ENCODE data around the gene ZNF165. TPM values are rescaled to one million over a fixed set of nuclear protein-coding genes. Genes with fewer than 3 reads are reported as not detected.

The ZNF165 gene
- total RNA-seq, 1 experiment from 2014 or later, result 0.58 TPM

DNA sequence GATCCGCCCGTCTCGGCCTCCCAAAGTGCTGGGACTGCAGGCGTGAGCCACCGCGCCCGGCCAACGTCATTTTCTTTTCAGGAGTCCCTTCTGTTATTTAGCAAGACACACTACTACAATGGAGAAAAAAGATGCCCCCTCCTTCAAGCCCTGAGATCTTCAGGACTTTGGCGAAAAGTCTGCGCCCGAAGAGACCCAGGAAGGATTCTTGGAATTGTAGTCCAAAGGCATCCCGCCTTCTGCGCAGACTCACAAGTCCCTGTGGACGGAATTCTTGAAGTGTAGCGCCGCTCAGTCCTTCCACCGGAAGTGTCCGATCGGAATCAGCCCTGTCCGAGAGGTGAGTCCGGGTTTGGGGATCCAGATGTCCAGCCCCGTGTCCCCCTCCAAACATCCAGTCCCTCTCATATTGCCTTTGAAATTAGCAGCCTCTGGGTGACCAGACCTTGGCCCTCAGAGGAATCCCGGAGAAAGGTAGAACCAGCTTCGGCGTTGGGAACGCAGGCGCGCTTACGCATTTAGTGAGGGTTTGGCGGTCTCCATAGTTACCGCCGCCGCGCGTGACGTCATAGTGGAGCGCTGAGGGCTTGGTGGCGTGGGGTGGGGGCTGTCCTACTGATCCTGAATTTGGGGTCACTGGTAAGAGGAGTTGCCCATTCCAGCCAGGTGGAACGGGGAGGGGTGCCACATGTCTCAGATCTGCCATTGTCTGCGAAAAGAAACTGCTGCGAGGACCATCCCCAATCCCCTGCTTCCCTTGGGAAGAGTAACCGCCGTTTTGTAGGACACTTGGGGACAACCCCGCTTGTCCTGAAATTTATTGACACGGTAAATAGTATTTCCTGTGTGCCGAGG, 490 bp downstream of the ZNF165 start:
- intact Hi-C loops (cut with micrococcal nuclease; ENCODE audit: unreplicated experiment), result no loop called here
- peak overlapping the region; percentile 84 for H3K4me3 ChIP-seq (ENCODE audit: low read depth, low read length, poor library complexity, severe bottlenecking)

DNA sequence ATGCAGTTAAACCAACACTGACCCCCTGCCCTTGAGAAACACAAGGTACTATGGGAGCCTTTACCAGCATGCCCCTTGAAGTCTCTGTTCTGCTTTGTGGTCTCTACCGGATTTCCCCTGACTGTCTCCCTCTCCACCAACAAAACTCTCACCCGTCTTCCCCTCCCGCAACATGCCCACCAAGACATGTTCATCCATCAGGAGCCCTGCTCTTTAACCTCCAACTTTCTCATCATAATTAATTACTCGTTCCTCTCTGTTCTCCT, 1.1 kb downstream of the ZNF165 start:
- H3K4me1 ChIP-seq (ENCODE audit: insufficient read depth, low read length, poor library complexity, severe bottlenecking), result no peaks in the 10 kb centered on the region
- BruUV-seq (replicated peaks), result no TSS peak
- ChIA-PET POLR2A (ENCODE audit: low non-redundant PET) (no interaction called here), CTCF (no interaction called here)
- TF ChIP-seq, protein P1, sequence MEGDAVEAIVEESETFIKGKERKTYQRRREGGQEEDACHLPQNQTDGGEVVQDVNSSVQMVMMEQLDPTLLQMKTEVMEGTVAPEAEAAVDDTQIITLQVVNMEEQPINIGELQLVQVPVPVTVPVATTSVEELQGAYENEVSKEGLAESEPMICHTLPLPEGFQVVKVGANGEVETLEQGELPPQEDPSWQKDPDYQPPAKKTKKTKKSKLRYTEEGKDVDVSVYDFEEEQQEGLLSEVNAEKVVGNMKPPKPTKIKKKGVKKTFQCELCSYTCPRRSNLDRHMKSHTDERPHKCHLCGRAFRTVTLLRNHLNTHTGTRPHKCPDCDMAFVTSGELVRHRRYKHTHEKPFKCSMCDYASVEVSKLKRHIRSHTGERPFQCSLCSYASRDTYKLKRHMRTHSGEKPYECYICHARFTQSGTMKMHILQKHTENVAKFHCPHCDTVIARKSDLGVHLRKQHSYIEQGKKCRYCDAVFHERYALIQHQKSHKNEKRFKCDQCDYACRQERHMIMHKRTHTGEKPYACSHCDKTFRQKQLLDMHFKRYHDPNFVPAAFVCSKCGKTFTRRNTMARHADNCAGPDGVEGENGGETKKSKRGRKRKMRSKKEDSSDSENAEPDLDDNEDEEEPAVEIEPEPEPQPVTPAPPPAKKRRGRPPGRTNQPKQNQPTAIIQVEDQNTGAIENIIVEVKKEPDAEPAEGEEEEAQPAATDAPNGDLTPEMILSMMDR (conservative IDR thresholded peaks at IDR 0.05; ENCODE audit: low read depth, low read length), result no peak
- TF ChIP-seq EZH2 (IDR thresholded peaks at IDR 0.05; ENCODE audit: borderline replicate concordance, low read depth, low read length, poor library complexity, severe bottlenecking), result no peak
- H3K27ac ChIP-seq (ENCODE audit: low read depth, low read length, poor library complexity, severe bottlenecking), result peak overlapping the region; percentile 87
- no peaks in the 10 kb centered on the region for H3K36me3 ChIP-seq (ENCODE audit: insufficient read depth, low read length, poor library complexity, severe bottlenecking)
- no peaks in the 10 kb centered on the region for H3K27me3 ChIP-seq (replicated peaks; ENCODE audit: insufficient read depth, low read depth, low read length, poor library complexity)
- H3K9me3 ChIP-seq (ENCODE audit: low read depth, low read length, poor library complexity, severe bottlenecking), result no peaks in the 10 kb centered on the region
- DNase-seq (ENCODE audit: low spot score), result no peak
- intact Hi-C loops (cut with micrococcal nuclease; ENCODE audit: unreplicated experiment), result no loop called here
- H3K4me3 ChIP-seq (ENCODE audit: low read depth, low read length, poor library complexity, severe bottlenecking), result peak overlapping the region; percentile 84

More for the DNA sequence above, 490 bp downstream of the ZNF165 start:
- BruUV-seq (replicated peaks), result TSS peak; percentile 77
- no peaks in the 10 kb centered on the region for H3K9me3 ChIP-seq (ENCODE audit: low read depth, low read length, poor library complexity, severe bottlenecking)
- no peaks in the 10 kb centered on the region for H3K27me3 ChIP-seq (replicated peaks; ENCODE audit: insufficient read depth, low read depth, low read length, poor library complexity)
- peak overlapping the region; percentile 87 for H3K27ac ChIP-seq (ENCODE audit: low read depth, low read length, poor library complexity, severe bottlenecking)
- peak; percentile 97 for DNase-seq (ENCODE audit: low spot score)
- CTCF ChIA-PET, result no interaction called here
- POLR2A ChIA-PET (ENCODE audit: low non-redundant PET), result no interaction called here
- TF ChIP-seq, protein P1 (conservative IDR thresholded peaks at IDR 0.05; ENCODE audit: low read depth, low read length), result no peak
- no peak for TF ChIP-seq EZH2 (IDR thresholded peaks at IDR 0.05; ENCODE audit: borderline replicate concordance, low read depth, low read length, poor library complexity, severe bottlenecking)
- H3K36me3 ChIP-seq (ENCODE audit: insufficient read depth, low read length, poor library complexity, severe bottlenecking), result no peaks in the 10 kb centered on the region
- no peaks in the 10 kb centered on the region for H3K4me1 ChIP-seq (ENCODE audit: insufficient read depth, low read length, poor library complexity, severe bottlenecking)

DNA sequence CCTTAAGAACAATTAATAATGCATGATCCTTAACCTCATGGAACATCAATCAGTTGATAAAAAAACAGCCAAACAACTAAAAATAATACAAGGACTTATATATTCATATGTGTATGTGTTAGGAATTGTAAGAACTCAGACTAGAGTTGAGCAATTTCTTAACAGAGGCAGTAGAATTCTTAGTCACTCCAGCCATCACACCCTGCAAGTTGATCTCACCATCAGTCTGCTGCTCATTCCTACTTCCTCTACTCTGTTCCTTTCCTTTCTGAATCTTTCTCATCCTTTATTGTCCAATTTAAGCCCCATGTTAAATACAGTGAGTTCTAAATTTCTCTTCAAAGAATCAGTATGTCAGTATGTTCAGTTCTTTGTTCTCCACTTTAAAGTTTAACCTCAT, 2.6 kb downstream of the ZNF165 start:
- DNase-seq (ENCODE audit: low spot score), result no peak
- TF ChIP-seq, protein P1 (conservative IDR thresholded peaks at IDR 0.05; ENCODE audit: low read depth, low read length), result no peak
- TF ChIP-seq EZH2 (IDR thresholded peaks at IDR 0.05; ENCODE audit: borderline replicate concordance, low read depth, low read length, poor library complexity, severe bottlenecking), result no peak
- ChIA-PET CTCF (no interaction called here), POLR2A (ENCODE audit: low non-redundant PET) (no interaction called here)
- Histone ChIP-seq H3K9me3 (ENCODE audit: low read depth, low read length, poor library complexity, severe bottlenecking) (no peaks in the 10 kb centered on the region), H3K27ac (ENCODE audit: low read depth, low read length, poor library complexity, severe bottlenecking) (no peak overlapping the region), H3K4me1 (ENCODE audit: insufficient read depth, low read length, poor library complexity, severe bottlenecking) (no peaks in the 10 kb centered on the region), H3K36me3 (ENCODE audit: insufficient read depth, low read length, poor library complexity, severe bottlenecking) (no peaks in the 10 kb centered on the region), H3K27me3 (replicated peaks; ENCODE audit: insufficient read depth, low read depth, low read length, poor library complexity) (no peaks in the 10 kb centered on the region), H3K4me3 (ENCODE audit: low read depth, low read length, poor library complexity, severe bottlenecking) (no peak overlapping the region)
- intact Hi-C loops (cut with micrococcal nuclease; ENCODE audit: unreplicated experiment), result no loop called here
- no TSS peak for BruUV-seq (replicated peaks)
